Measurements from ENCODE around the gene BTBD18.

Gene BTBD18

GRCh38 chr11:57773026-57773598 is 21.5 kb upstream of the BTBD18 start:
- peaks cover 33% of the 10 kb centered on the region for H3K4me1 ChIP-seq (ENCODE audit: control insufficient read depth, insufficient read depth, low read length)
- H3K9me3 ChIP-seq (ENCODE audit: control insufficient read depth, insufficient read depth, low read length) = no peaks in the 10 kb centered on the region
- H3K27ac ChIP-seq (ENCODE audit: low read depth, low read length) = no peak overlapping the region
- no peak overlapping the region for H3K4me3 ChIP-seq (ENCODE audit: low read depth, low read length)
- H3K27me3 ChIP-seq (ENCODE audit: control insufficient read depth, insufficient read depth, low read length) = no peaks in the 10 kb centered on the region
- no peaks in the 10 kb centered on the region; the same call in 1 of the 2 replicates for H3K36me3 ChIP-seq (ENCODE audit: control insufficient read depth, insufficient read depth, low read length)
- H3K9ac ChIP-seq (ENCODE audit: low read depth, low read length) = no peak overlapping the region

- Histone ChIP-seq H3K27ac (ENCODE audit: low read depth, low read length) (no peak overlapping the region), H3K9ac (ENCODE audit: low read depth, low read length) (no peak overlapping the region), H3K36me3 (ENCODE audit: control insufficient read depth, insufficient read depth, low read length) (no peaks in the 10 kb centered on the region; the same call in 1 of the 2 replicates), H3K4me1 (ENCODE audit: control insufficient read depth, insufficient read depth, low read length) (peaks cover 27% of the 10 kb centered on the region), H3K4me3 (ENCODE audit: low read depth, low read length) (no peak overlapping the region), H3K27me3 (ENCODE audit: control insufficient read depth, insufficient read depth, low read length) (no peaks in the 10 kb centered on the region), H3K9me3 (ENCODE audit: control insufficient read depth, insufficient read depth, low read length) (no peaks in the 10 kb centered on the region)
Observed at GRCh38 chr11:57772562-57772961, 20.9 kb upstream of the BTBD18 start.

GRCh38 chr11:57771365-57771764 is 19.7 kb upstream of the BTBD18 start:
- Histone ChIP-seq H3K36me3 (ENCODE audit: control insufficient read depth, insufficient read depth, low read length) (no peaks in the 10 kb centered on the region; the same call in 1 of the 2 replicates), H3K9ac (ENCODE audit: low read depth, low read length) (no peak overlapping the region), H3K27me3 (ENCODE audit: control insufficient read depth, insufficient read depth, low read length) (no peaks in the 10 kb centered on the region), H3K9me3 (ENCODE audit: control insufficient read depth, insufficient read depth, low read length) (no peaks in the 10 kb centered on the region), H3K4me1 (ENCODE audit: control insufficient read depth, insufficient read depth, low read length) (peaks cover 17% of the 10 kb centered on the region), H3K4me3 (ENCODE audit: low read depth, low read length) (no peak overlapping the region), H3K27ac (ENCODE audit: low read depth, low read length) (no peak overlapping the region)

- Histone ChIP-seq H3K4me3 (ENCODE audit: low read depth, low read length) (no peak overlapping the region), H3K9me3 (ENCODE audit: control insufficient read depth, insufficient read depth, low read length) (no peaks in the 10 kb centered on the region), H3K36me3 (ENCODE audit: control insufficient read depth, insufficient read depth, low read length) (no peaks in the 10 kb centered on the region; the same call in 1 of the 2 replicates), H3K9ac (ENCODE audit: low read depth, low read length) (no peak overlapping the region), H3K4me1 (ENCODE audit: control insufficient read depth, insufficient read depth, low read length) (peaks cover 15% of the 10 kb centered on the region), H3K27ac (ENCODE audit: low read depth, low read length) (no peak overlapping the region), H3K27me3 (ENCODE audit: control insufficient read depth, insufficient read depth, low read length) (no peaks in the 10 kb centered on the region)
Observed at GRCh38 chr11:57770793-57771192, 19.2 kb upstream of the BTBD18 start.

GRCh38 chr11:57764972-57765371 is 13.4 kb upstream of the BTBD18 start:
- H3K9ac ChIP-seq (ENCODE audit: low read depth, low read length) = no peak overlapping the region; the same call in 1 of the 2 replicates

GRCh38 chr11:57764566-57764965 is 12.9 kb upstream of the BTBD18 start:
- Histone ChIP-seq H3K27ac (ENCODE audit: low read depth, low read length) (peak overlapping the region; percentile 43), H3K9ac (ENCODE audit: low read depth, low read length) (peak overlapping the region; percentile 96; the same call in 1 of the 2 replicates), H3K4me3 (ENCODE audit: low read depth, low read length) (peak overlapping the region; percentile 87), H3K4me1 (ENCODE audit: control insufficient read depth, insufficient read depth, low read length) (peaks cover 19% of the 10 kb centered on the region), H3K9me3 (ENCODE audit: control insufficient read depth, insufficient read depth, low read length) (no peaks in the 10 kb centered on the region), H3K27me3 (ENCODE audit: control insufficient read depth, insufficient read depth, low read length) (no peaks in the 10 kb centered on the region), H3K36me3 (ENCODE audit: control insufficient read depth, insufficient read depth, low read length) (no peaks in the 10 kb centered on the region)

More at GRCh38 chr11:57764972-57765371, 13.4 kb upstream of the BTBD18 start:
- Histone ChIP-seq H3K9me3 (ENCODE audit: control insufficient read depth, insufficient read depth, low read length) (no peaks in the 10 kb centered on the region), H3K4me1 (ENCODE audit: control insufficient read depth, insufficient read depth, low read length) (peaks cover 19% of the 10 kb centered on the region), H3K36me3 (ENCODE audit: control insufficient read depth, insufficient read depth, low read length) (no peaks in the 10 kb centered on the region), H3K27me3 (ENCODE audit: control insufficient read depth, insufficient read depth, low read length) (no peaks in the 10 kb centered on the region), H3K27ac (ENCODE audit: low read depth, low read length) (no peak overlapping the region), H3K4me3 (ENCODE audit: low read depth, low read length) (peak overlapping the region; percentile 87)

GRCh38 chr11:57764021-57764420 is 12.4 kb upstream of the BTBD18 start:
- Histone ChIP-seq H3K27ac (ENCODE audit: low read depth, low read length) (no peak overlapping the region), H3K9me3 (ENCODE audit: control insufficient read depth, insufficient read depth, low read length) (no peaks in the 10 kb centered on the region), H3K36me3 (ENCODE audit: control insufficient read depth, insufficient read depth, low read length) (no peaks in the 10 kb centered on the region), H3K9ac (ENCODE audit: low read depth, low read length) (peak overlapping the region; percentile 96; the same call in 1 of the 2 replicates), H3K4me3 (ENCODE audit: low read depth, low read length) (peak overlapping the region; percentile 87), H3K4me1 (ENCODE audit: control insufficient read depth, insufficient read depth, low read length) (peaks cover 19% of the 10 kb centered on the region), H3K27me3 (ENCODE audit: control insufficient read depth, insufficient read depth, low read length) (no peaks in the 10 kb centered on the region)

DNA sequence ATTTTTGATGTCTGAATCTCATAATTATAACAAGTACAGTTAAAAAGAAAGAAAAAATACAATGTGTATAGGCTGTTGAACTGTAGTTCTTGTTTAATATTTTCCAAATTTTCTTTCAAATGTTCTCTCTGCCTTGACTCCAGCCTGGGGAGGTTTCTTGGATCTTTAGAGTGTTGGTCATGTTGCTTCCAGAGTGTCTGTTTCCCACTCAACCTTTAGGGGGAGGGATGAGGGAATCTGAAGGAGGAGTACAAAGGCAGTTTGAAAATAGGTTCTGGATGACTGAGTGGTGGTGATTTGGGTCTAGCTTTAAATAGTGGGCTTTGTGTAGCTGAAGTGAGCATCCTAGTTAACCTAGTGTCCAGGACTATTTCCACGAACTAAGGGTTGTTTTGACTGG is 11.9 kb upstream of the BTBD18 start:
- H3K36me3 ChIP-seq (ENCODE audit: control insufficient read depth, insufficient read depth, low read length) = no peaks in the 10 kb centered on the region
- no peaks in the 10 kb centered on the region for H3K27me3 ChIP-seq (ENCODE audit: control insufficient read depth, insufficient read depth, low read length)
- peak overlapping the region; percentile 96 for H3K9ac ChIP-seq (ENCODE audit: low read depth, low read length)
- H3K9me3 ChIP-seq (ENCODE audit: control insufficient read depth, insufficient read depth, low read length) = no peaks in the 10 kb centered on the region
- peak overlapping the region; percentile 98 for H3K27ac ChIP-seq (ENCODE audit: low read depth, low read length)
- H3K4me1 ChIP-seq (ENCODE audit: control insufficient read depth, insufficient read depth, low read length) = peaks cover 19% of the 10 kb centered on the region
- peak overlapping the region; percentile 87 for H3K4me3 ChIP-seq (ENCODE audit: low read depth, low read length)

DNA sequence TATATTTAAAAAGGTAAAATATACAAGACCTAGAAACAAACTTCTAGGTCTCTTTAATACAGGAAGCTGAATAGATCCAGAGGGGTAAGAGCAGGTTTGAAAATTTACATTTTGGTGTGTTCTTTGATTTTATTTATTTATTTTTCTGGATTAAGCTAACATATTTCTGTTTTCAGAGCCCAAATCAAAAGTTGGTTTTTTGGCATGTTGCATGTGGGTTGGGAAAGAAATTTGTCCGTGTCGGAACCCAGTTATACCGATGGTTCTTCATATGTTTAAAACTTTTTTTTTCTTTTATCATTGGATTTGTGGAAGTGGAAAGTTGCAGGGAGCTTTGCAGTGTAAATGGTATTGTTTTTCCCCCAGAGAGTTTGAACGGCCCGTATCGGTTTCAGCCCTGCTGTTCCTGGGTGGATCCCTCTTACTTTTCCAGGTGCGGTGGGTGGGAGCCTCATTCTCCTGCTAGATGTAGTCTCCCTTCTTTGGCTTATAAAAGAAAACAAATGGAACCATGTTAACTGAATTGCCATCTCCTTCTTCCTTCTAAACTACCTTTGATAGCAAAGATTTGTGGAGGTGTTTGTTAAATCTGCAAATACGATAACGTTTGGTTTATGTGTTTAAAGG is 10.7 kb upstream of the BTBD18 start:
- Histone ChIP-seq H3K27me3 (ENCODE audit: control insufficient read depth, insufficient read depth, low read length) (no peaks in the 10 kb centered on the region), H3K4me1 (ENCODE audit: control insufficient read depth, insufficient read depth, low read length) (peaks cover 19% of the 10 kb centered on the region), H3K27ac (ENCODE audit: low read depth, low read length) (peak overlapping the region; percentile 98), H3K9ac (ENCODE audit: low read depth, low read length) (peak overlapping the region; percentile 96), H3K9me3 (ENCODE audit: control insufficient read depth, insufficient read depth, low read length) (no peaks in the 10 kb centered on the region), H3K36me3 (ENCODE audit: control insufficient read depth, insufficient read depth, low read length) (no peaks in the 10 kb centered on the region), H3K4me3 (ENCODE audit: low read depth, low read length) (peak overlapping the region; percentile 87)

DNA sequence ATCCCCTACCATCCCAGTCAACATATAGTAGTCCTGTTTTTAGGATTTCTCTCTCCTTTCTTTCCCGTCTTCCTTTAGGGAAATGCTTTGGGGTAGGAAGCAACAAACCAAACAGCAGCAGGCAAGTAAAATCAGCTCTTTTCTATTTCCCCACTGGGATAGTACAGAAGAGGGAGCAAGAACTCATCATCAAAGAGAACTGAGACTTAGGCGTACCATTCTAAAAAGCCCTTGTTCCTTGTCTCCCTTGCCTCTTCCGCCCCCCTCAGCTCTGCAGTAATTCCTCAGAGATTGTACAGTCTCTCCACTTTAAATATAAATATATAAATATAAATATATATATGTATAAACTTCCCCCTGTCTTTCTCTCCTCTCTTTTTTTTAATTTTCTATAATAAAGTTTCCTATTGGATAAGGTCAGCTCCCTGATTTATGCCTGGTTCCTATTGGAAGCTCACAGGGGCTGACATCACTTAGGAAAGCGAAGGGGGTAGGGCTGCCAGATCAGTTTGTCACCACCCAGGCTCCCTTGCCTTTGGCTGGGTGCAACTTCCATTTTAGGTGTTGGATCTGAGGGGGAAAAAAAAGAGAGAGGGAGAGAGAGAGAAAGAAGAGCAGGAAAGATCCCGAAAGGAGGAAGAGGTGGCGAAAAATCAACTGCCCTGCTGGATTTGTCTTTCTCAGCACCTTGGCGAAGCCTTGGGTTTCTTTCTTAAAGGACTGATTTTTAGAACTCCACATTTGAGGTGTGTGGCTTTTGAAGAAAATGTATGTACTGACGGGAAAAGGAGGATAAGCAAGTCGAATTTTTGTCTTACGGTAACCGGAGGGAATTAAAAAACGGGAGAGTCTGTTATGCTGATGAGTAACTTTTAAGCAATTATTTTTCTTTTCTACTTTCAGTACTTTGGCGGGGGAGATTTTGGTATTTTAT is 9.9 kb upstream of the BTBD18 start, which contains the start of gene CTNND1:
CTNND1 (plus strand) TSS at position 502 of the 934 bp plus-strand sequence. CDS start 29,677 bp downstream, outside the sequence.
- Histone ChIP-seq H3K4me1 (ENCODE audit: control insufficient read depth, insufficient read depth, low read length) (peaks cover 19% of the 10 kb centered on the region), H3K9ac (ENCODE audit: low read depth, low read length) (peak within 1 kb of the TSS; percentile 96), H3K27ac (ENCODE audit: low read depth, low read length) (peak within 1 kb of the TSS; percentile 98), H3K4me3 (ENCODE audit: low read depth, low read length) (peak within 1 kb of the TSS; percentile 87), H3K36me3 (ENCODE audit: control insufficient read depth, insufficient read depth, low read length) (no peaks in the 10 kb centered on the region), H3K27me3 (ENCODE audit: control insufficient read depth, insufficient read depth, low read length) (no peaks in the 10 kb centered on the region), H3K9me3 (ENCODE audit: control insufficient read depth, insufficient read depth, low read length) (no peaks in the 10 kb centered on the region)
